GM12878 (cell line): Measurements from ENCODE around the gene BNIP1. TPM values are rescaled to one million over a fixed set of nuclear protein-coding genes. Genes with fewer than 3 reads are reported as not detected.

Experiments used
- ATAC-seq: fragments of 200-7000 bp; cut with Tn5 transposase; 3 replicates; pipeline ENCODE4 v1.9.1; 2020; ENCODE audit warnings: mild to moderate bottlenecking, moderate library complexity
- BruUV-seq: library from RNA; stranded (reverse); fragments of 400-500 nt; replicated peaks from 2 replicates; lab custom pipeline; 2021; lab: Mats Ljungman, UMichigan
- CTCF ChIA-PET: fragments of 300-600 bp; sonication (Branson Sonifier 250); formaldehyde crosslinking; extraction: SDS; loops from one replicate; lab custom pipeline; 2021; ENCODE audit warnings: inconsistent platforms; lab: Yijun Ruan, JAX
- POLR2A ChIA-PET: fragments of 350-600 bp; formaldehyde crosslinking; extraction: SDS; loops from one replicate; lab custom pipeline; 2021; ENCODE audit warnings: inconsistent platforms; lab: Charles Lee
- RAD21 ChIA-PET: fragments of 300-600 bp; sonication (Branson Sonifier 250); formaldehyde crosslinking; loops from one replicate; lab custom pipeline; 2023; ENCODE audit warnings: antibody characterized with exemption; ENCODE audit not compliant: unreplicated experiment; lab: Charles Lee
- SMC1A ChIA-PET: fragments of 300-600 bp; sonication (Branson Sonifier 250); formaldehyde crosslinking; loops from one replicate; lab custom pipeline; 2023; ENCODE audit not compliant: unreplicated experiment, uncharacterized antibody; lab: Charles Lee
- DNase-seq: peaks from one replicate; pipeline ENCODE4 v3.0.0-alpha.2; 2011; ENCODE audit warnings: low read depth, low spot score
- FAIRE-seq: peaks from 3 replicates; lab custom pipeline; 2011; peaks lifted over from hg19 to GRCh38; lab: Jason Lieb, UNC
- H2AFZ ChIP-seq: 2 replicates; pipeline ENCODE4 v1.6.0; 2011; ENCODE audit warnings: low read depth, low read length, control low read depth; ENCODE audit not compliant: control insufficient read depth
- H3K27ac ChIP-seq: 2 replicates; pipeline ENCODE4 v1.5.1; 2011; ENCODE audit warnings: control low read depth; ENCODE audit not compliant: control insufficient read depth, insufficient read depth
- H3K27me3 ChIP-seq, 2 experiments: replicated peaks in 1 of 2; 2 replicates each; pipeline versions ENCODE4 v1.6.0 to v1.6.1; 2011; ENCODE audit warnings: low read length in 1 of 2; ENCODE audit not compliant: control insufficient read depth in 2 of 2, insufficient read depth in 2 of 2
- H3K36me3 ChIP-seq, 2 experiments: 2 replicates each; pipeline ENCODE4 v1.5.1; 2011; ENCODE audit warnings: low read length in 1 of 2; ENCODE audit not compliant: control insufficient read depth in 2 of 2, insufficient read depth in 2 of 2
- H3K4me1 ChIP-seq: 2 replicates; pipeline ENCODE4 v1.6.1; 2011; ENCODE audit warnings: mild to moderate bottlenecking, low read length, moderate library complexity, mixed read lengths; ENCODE audit not compliant: control insufficient read depth, insufficient read depth
- H3K4me2 ChIP-seq: 2 replicates; pipeline ENCODE4 v1.6.0; 2011; ENCODE audit warnings: control low read depth; ENCODE audit not compliant: control insufficient read depth, insufficient read depth
- H3K4me3 ChIP-seq: fragments of 200-600 bp; sonication (generic); 2 replicates; pipeline ENCODE4 v1.5.1; 2016
- H3K79me2 ChIP-seq: 2 replicates; pipeline ENCODE4 v1.6.0; 2011; ENCODE audit warnings: low read length; ENCODE audit not compliant: control insufficient read depth, insufficient read depth
- H3K9ac ChIP-seq: 2 replicates; pipeline ENCODE4 v1.8.0; 2011; ENCODE audit warnings: low read length, control low read depth, mixed read lengths; ENCODE audit not compliant: control insufficient read depth, insufficient read depth
- H3K9me3 ChIP-seq: replicated peaks from 3 replicates; pipeline ENCODE4 v1.5.1; 2011; ENCODE audit warnings: mild to moderate bottlenecking, low read length; ENCODE audit not compliant: control insufficient read depth, insufficient read depth
- H4K20me1 ChIP-seq: 2 replicates; pipeline ENCODE4 v1.6.0; 2011; ENCODE audit not compliant: control insufficient read depth, insufficient read depth
- CREB1 ChIP-seq: IDR thresholded peaks from 2 replicates; pipeline ENCODE4 v1.6.1; 2012; ENCODE audit warnings: low read depth, mild to moderate bottlenecking, inconsistent platforms
- EP300 ChIP-seq, 2 experiments: fragments of 150-350 bp in 1 of 2; IDR thresholded peaks; 2 replicates each; pipeline ENCODE4 v1.6.1; 2011 to 2012; ENCODE audit warnings: low read depth in 2 of 2, low read length in 2 of 2, borderline replicate concordance in 1 of 2, improper control_type of control experiment in 1 of 2, inconsistent platforms in 1 of 2; ENCODE audit not compliant: control insufficient read depth in 1 of 2
- IKZF2 ChIP-seq, 2 experiments: fragments of 450-650 bp; IDR thresholded peaks; 2 replicates each; pipeline ENCODE4 v1.6.1; 2017; ENCODE audit warnings: mild to moderate bottlenecking in 2 of 2, moderate library complexity in 2 of 2
- KAT2A ChIP-seq: conservative IDR thresholded peaks from 2 replicates; pipeline ENCODE4 v1.6.1; 2011; ENCODE audit warnings: low read depth, low read length; ENCODE audit not compliant: control insufficient read depth
- NRF1 ChIP-seq: conservative IDR thresholded peaks from 2 replicates; pipeline ENCODE4 v1.6.1; 2011; ENCODE audit warnings: mild to moderate bottlenecking, low read depth, low read length, improper control_type of control experiment
- RFX5 ChIP-seq: IDR thresholded peaks from 2 replicates; pipeline ENCODE4 v1.6.1; 2011; ENCODE audit warnings: low read depth, low read length, improper control_type of control experiment
- SIN3A ChIP-seq: IDR thresholded peaks from 2 replicates; pipeline ENCODE4 v1.6.1; 2012; ENCODE audit warnings: low read depth, low read length, improper control_type of control experiment
- SPI1 ChIP-seq: IDR thresholded peaks from 2 replicates; pipeline ENCODE4 v1.6.1; 2011; ENCODE audit warnings: low read depth, mild to moderate bottlenecking, low read length, moderate library complexity, borderline replicate concordance; ENCODE audit not compliant: insufficient read depth
- TARDBP ChIP-seq: IDR thresholded peaks from 2 replicates; pipeline ENCODE4 v1.6.1; 2016; ENCODE audit warnings: borderline replicate concordance
- TCF12 ChIP-seq: IDR thresholded peaks from 2 replicates; pipeline ENCODE4 v1.6.1; 2011; ENCODE audit warnings: low read depth, mild to moderate bottlenecking, low read length
- WRNIP1 ChIP-seq: IDR thresholded peaks from 2 replicates; pipeline ENCODE4 v1.6.1; 2011; ENCODE audit warnings: low read depth, low read length, improper control_type of control experiment, borderline replicate concordance
- YBX1 ChIP-seq: fragments of 450-650 bp; IDR thresholded peaks from 2 replicates; pipeline ENCODE4 v1.6.1; 2016; ENCODE audit warnings: antibody characterized with exemption
- ZNF592 ChIP-seq: fragments of 450-650 bp; IDR thresholded peaks from 2 replicates; pipeline ENCODE4 v1.6.1; 2017; ENCODE audit warnings: mild to moderate bottlenecking, moderate library complexity
- WGBS: methylation state at CpG from one replicate; pipeline ENCODE4 v1.1.6; 2016; ENCODE audit warnings: low lambda C conversion rate; ENCODE audit not compliant: insufficient replicate concordance, insufficient coverage; ENCODE audit errors: missing lambda C conversion rate; 5-methylcytosine and 5-hydroxymethylcytosine counted together
- in situ Hi-C: fragments of 300-500 bp; cut with MboI; formaldehyde crosslinking; loops from 9 replicates; pipeline ENCODE4 v1.14.3; 2018; ENCODE audit warnings: mixed read lengths
- intact Hi-C: fragments of 100-400 bp; cut with micrococcal nuclease; formaldehyde crosslinking; loops from one replicate; pipeline ENCODE4 v1.14.2; 2022; ENCODE audit not compliant: unreplicated experiment
- polyA plus RNA-seq, 11 experiments: library from polyadenylated mRNA; depleted of rRNA in 4 of 11; unstranded in 6 of 11; stranded (reverse) in 5 of 11; fragments of >200 nt; fragmentation: Nextera tagmentation in 4 of 11; fragmentation: Illumina TruSeq in 1 of 11; extraction: Ambion mirVana in 4 of 11; extraction: Trizol in 1 of 11; gene quantifications; 1 replicate in 1 of 11; 2 replicates in 10 of 11; pipeline versions ENCODE4 v1.2.1 to v1.2.3, GENCODE V29; 2011 to 2016; ENCODE audit warnings: inconsistent platforms in 2 of 11, missing spikeins in 2 of 11, low read depth in 1 of 11
- total RNA-seq, 4 experiments: library from RNA; depleted of rRNA in 3 of 4; stranded (reverse); fragments of >200 nt in 3 of 4; fragmentation: Illumina TruSeq in 1 of 4; extraction: Trizol in 1 of 4; gene quantifications; 2 replicates each; pipeline versions ENCODE4 v1.2.1 to v1.2.3, GENCODE V29; 2013 to 2021
- TF ChIP-seq, protein P1 (sequence below): fragments of 450-650 bp; formaldehyde crosslinking; IDR thresholded peaks from 2 replicates; pipeline ENCODE4 v1.4.0; 2022; ENCODE audit warnings: mild to moderate bottlenecking, moderate library complexity

BNIP1 gene
- total and polyA plus RNA-seq, 10 of the 15 experiments (the other 5 are each of a cell fraction or from before 2014, with no cell fraction given), result 20.5 to 62.5 (median 27.4) TPM

GRCh38 chr5:173161148-173161547, 16.8 kb downstream of the BNIP1 start (continued):
- TF ChIP-seq TCF12 (no peak), EP300 (IDR thresholded peaks at IDR 0.05; ENCODE audit: borderline replicate concordance in 1 of 2, control insufficient read depth in 1 of 2, low read depth in 2 of 2, low read length in 2 of 2) (no peak), SIN3A (no peak), IKZF2 (IDR thresholded peaks at IDR 0.05) (no peak)
- TF ChIP-seq, protein P1, sequence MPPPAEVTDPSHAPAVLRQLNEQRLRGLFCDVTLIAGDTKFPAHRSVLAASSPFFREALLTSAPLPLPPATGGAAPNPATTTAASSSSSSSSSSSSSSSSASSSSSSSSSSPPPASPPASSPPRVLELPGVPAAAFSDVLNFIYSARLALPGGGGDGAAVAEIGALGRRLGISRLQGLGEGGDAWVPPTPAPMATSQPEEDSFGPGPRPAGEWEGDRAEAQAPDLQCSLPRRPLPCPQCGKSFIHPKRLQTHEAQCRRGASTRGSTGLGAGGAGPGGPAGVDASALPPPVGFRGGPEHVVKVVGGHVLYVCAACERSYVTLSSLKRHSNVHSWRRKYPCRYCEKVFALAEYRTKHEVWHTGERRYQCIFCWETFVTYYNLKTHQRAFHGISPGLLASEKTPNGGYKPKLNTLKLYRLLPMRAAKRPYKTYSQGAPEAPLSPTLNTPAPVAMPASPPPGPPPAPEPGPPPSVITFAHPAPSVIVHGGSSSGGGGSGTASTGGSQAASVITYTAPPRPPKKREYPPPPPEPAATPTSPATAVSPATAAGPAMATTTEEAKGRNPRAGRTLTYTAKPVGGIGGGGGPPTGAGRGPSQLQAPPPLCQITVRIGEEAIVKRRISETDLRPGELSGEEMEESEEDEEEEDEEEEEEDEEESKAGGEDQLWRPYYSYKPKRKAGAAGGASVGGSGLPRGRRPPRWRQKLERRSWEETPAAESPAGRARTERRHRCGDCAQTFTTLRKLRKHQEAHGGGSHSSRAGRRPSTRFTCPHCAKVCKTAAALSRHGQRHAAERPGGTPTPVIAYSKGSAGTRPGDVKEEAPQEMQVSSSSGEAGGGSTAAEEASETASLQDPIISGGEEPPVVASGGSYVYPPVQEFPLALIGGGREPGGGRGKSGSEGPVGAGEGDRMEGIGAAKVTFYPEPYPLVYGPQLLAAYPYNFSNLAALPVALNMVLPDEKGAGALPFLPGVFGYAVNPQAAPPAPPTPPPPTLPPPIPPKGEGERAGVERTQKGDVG, result no peak
- TF ChIP-seq, all 136 proteins: peak for 0

DNA sequence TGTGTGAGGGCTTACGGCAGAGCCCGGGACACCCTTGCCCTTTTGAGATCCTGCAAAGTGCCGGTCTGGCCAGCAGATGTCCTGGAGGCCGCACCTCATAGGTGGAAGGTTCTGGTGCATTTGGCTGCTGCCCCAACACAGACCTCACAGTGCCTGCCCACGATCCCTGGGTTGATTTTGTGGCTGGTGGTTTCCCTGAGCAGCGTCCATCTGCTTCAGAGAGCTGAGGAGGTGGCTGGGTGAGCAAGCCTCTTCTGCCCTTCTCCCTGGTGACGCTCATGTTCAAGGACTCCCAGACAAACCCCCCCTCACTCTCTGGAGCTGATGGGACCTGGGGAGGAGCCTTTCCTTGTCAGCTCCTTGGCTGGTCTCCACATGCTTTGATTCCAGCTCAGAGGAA, 18.9 kb downstream of the BNIP1 start:
- no peak overlapping the region for H3K4me2 ChIP-seq
- no peak for FAIRE-seq
- no peak overlapping the region for H3K4me3 ChIP-seq
- no peak for DNase-seq
- no peaks in the 10 kb centered on the region for H4K20me1 ChIP-seq
- H3K27me3 ChIP-seq, result no peaks in the 10 kb centered on the region
- in situ Hi-C loops (no loop called here), intact Hi-C loops (no loop called here)
- ChIA-PET CTCF (interaction anchor here (1.1 kb wide), 1 partner anchor 179 kb away, joined by 3 read pairs; the partner anchor contains the start of gene ATP6V0E1), SMC1A (interaction anchor here (0.7 to 1.0 kb wide), 4 partner anchors 17 to 186 kb away, joined by 3 to 4 read pairs (median 3); no protein-coding TSS in a partner anchor), POLR2A (no interaction called here), RAD21 (no interaction called here)
- no TSS peak for BruUV-seq
- no peak overlapping the region for H3K9ac ChIP-seq
- no peaks in the 10 kb centered on the region for H3K4me1 ChIP-seq
- no peaks in the 10 kb centered on the region for H3K9me3 ChIP-seq
- no peak overlapping the region for H3K27ac ChIP-seq
- H2AFZ ChIP-seq, result no peak overlapping the region
- H3K36me3 ChIP-seq, result peaks cover 4 to 8% of the 10 kb centered on the region in 2 experiments
- no peaks in the 10 kb centered on the region for H3K79me2 ChIP-seq
- 95% methylated on average over 7 of the region's 7 CpGs for WGBS
- no peak for ATAC-seq
- no peak for TF ChIP-seq SPI1
- no peak for TF ChIP-seq KAT2A
- no peak for TF ChIP-seq RFX5
- no peak for TF ChIP-seq CREB1
- TF ChIP-seq YBX1, result no peak
- no peak for TF ChIP-seq WRNIP1
- no peak for TF ChIP-seq NRF1
- no peak for TF ChIP-seq ZNF592
- TF ChIP-seq TARDBP, result no peak
